Measurements from ENCODE around the gene LRRIQ1. TPM values are rescaled to one million over a fixed set of nuclear protein-coding genes. Genes with fewer than 3 reads are reported as not detected.

The LRRIQ1 gene
- total RNA-seq, 1 donor from 2014 or later: not detected

- no peak overlapping the region for H3K27ac Mint-ChIP-seq (ENCODE audit: unreplicated experiment)
- H3K36me3 Mint-ChIP-seq (ENCODE audit: unreplicated experiment): no peaks in the 10 kb centered on the region
- no peak for TF ChIP-seq CTCF (IDR thresholded peaks at IDR 0.05)
- DNase-seq (ENCODE audit: extremely low spot score, unreplicated experiment): no peak
- H3K9me3 Mint-ChIP-seq (ENCODE audit: unreplicated experiment): no peaks in the 10 kb centered on the region
- H3K27me3 Mint-ChIP-seq (ENCODE audit: unreplicated experiment): peaks cover 29% of the 10 kb centered on the region
- H3K4me1 Mint-ChIP-seq (ENCODE audit: unreplicated experiment): no peaks in the 10 kb centered on the region
- no peak overlapping the region for H3K4me3 Mint-ChIP-seq (ENCODE audit: unreplicated experiment)
Observed at GRCh38 chr12:85266356-85266755, 230.2 kb downstream of the LRRIQ1 start.

GRCh38 chr12:85273381-85274314, 237.5 kb downstream of the LRRIQ1 start:
- Mint-ChIP-seq H3K27ac (ENCODE audit: unreplicated experiment) (no peak overlapping the region), H3K4me3 (ENCODE audit: unreplicated experiment) (no peak overlapping the region), H3K9me3 (ENCODE audit: unreplicated experiment) (no peaks in the 10 kb centered on the region), H3K4me1 (ENCODE audit: unreplicated experiment) (peaks cover 8% of the 10 kb centered on the region), H3K36me3 (ENCODE audit: unreplicated experiment) (no peaks in the 10 kb centered on the region), H3K27me3 (ENCODE audit: unreplicated experiment) (peaks cover 65% of the 10 kb centered on the region)
- DNase-seq (ENCODE audit: extremely low spot score, unreplicated experiment): no peak
- no peak for TF ChIP-seq CTCF (IDR thresholded peaks at IDR 0.05)

GRCh38 chr12:85274315-85274651, 238.1 kb downstream of the LRRIQ1 start:
- H3K4me1 Mint-ChIP-seq (ENCODE audit: unreplicated experiment): peaks cover 10% of the 10 kb centered on the region
- DNase-seq (ENCODE audit: extremely low spot score, unreplicated experiment): no peak
- H3K4me3 Mint-ChIP-seq (ENCODE audit: unreplicated experiment): no peak overlapping the region
- TF ChIP-seq CTCF (IDR thresholded peaks at IDR 0.05): no peak
- H3K9me3 Mint-ChIP-seq (ENCODE audit: unreplicated experiment): no peaks in the 10 kb centered on the region
- H3K36me3 Mint-ChIP-seq (ENCODE audit: unreplicated experiment): no peaks in the 10 kb centered on the region
- H3K27ac Mint-ChIP-seq (ENCODE audit: unreplicated experiment): no peak overlapping the region
- peaks cover 63% of the 10 kb centered on the region for H3K27me3 Mint-ChIP-seq (ENCODE audit: unreplicated experiment)

- H3K9me3 Mint-ChIP-seq (ENCODE audit: unreplicated experiment): no peaks in the 10 kb centered on the region
- no peak overlapping the region for H3K4me3 Mint-ChIP-seq (ENCODE audit: unreplicated experiment)
- peaks cover 72% of the 10 kb centered on the region for H3K27me3 Mint-ChIP-seq (ENCODE audit: unreplicated experiment)
- peaks cover 16% of the 10 kb centered on the region for H3K4me1 Mint-ChIP-seq (ENCODE audit: unreplicated experiment)
- TF ChIP-seq CTCF (IDR thresholded peaks at IDR 0.05): no peak
- H3K36me3 Mint-ChIP-seq (ENCODE audit: unreplicated experiment): no peaks in the 10 kb centered on the region
- H3K27ac Mint-ChIP-seq (ENCODE audit: unreplicated experiment): no peak overlapping the region
- no peak for DNase-seq (ENCODE audit: extremely low spot score, unreplicated experiment)
Observed at GRCh38 chr12:85275374-85275773, 239.2 kb downstream of the LRRIQ1 start.

- DNase-seq (ENCODE audit: extremely low spot score, unreplicated experiment): no peak
- no peak overlapping the region for H3K27ac Mint-ChIP-seq (ENCODE audit: unreplicated experiment)
- H3K4me1 Mint-ChIP-seq (ENCODE audit: unreplicated experiment): peaks cover 29% of the 10 kb centered on the region
- H3K36me3 Mint-ChIP-seq (ENCODE audit: unreplicated experiment): no peaks in the 10 kb centered on the region
- H3K4me3 Mint-ChIP-seq (ENCODE audit: unreplicated experiment): no peak overlapping the region
- H3K27me3 Mint-ChIP-seq (ENCODE audit: unreplicated experiment): peaks cover 79% of the 10 kb centered on the region
- no peaks in the 10 kb centered on the region for H3K9me3 Mint-ChIP-seq (ENCODE audit: unreplicated experiment)
- no peak for TF ChIP-seq CTCF (IDR thresholded peaks at IDR 0.05)
Observed at GRCh38 chr12:85277191-85277590, 241.0 kb downstream of the LRRIQ1 start.
